ENCODE data around the gene NCAPD3.
"Not testable (repeated sequence)": the region's sequence is repeated elsewhere in the genome, so short reads cannot be mapped to it uniquely, and the experiment has no call there.

NCAPD3 gene

GRCh38 chr11:134261626-134262488 is 38.1 kb upstream of the NCAPD3 start:
- Histone ChIP-seq H3K27me3 (ENCODE audit: insufficient read depth, low read length) (no peaks in the 10 kb centered on the region), H3K36me3 (ENCODE audit: insufficient read depth, low read length) (0 out of 2 replicates have a peak, but pooled peaks cover 4% of the 10 kb centered on the region), H2AFZ (ENCODE audit: low read length, unreplicated experiment) (no peak overlapping the region), H3K27ac (ENCODE audit: low read depth, low read length) (no peak overlapping the region), H3K4me3 (ENCODE audit: low read depth, low read length) (no peak overlapping the region), H3K4me1 (ENCODE audit: control insufficient read depth, insufficient read depth, low read length, unreplicated experiment) (peaks cover 5% of the 10 kb centered on the region), H3K79me2 (ENCODE audit: control insufficient read depth, insufficient read depth, low read length, unreplicated experiment) (no peaks in the 10 kb centered on the region)

GRCh38 chr11:134260983-134261382 is 37.2 kb upstream of the NCAPD3 start:
- Histone ChIP-seq H2AFZ (ENCODE audit: low read length, unreplicated experiment) (no peak overlapping the region), H3K27ac (ENCODE audit: low read depth, low read length) (no peak overlapping the region), H3K27me3 (ENCODE audit: insufficient read depth, low read length) (no peaks in the 10 kb centered on the region), H3K4me1 (ENCODE audit: control insufficient read depth, insufficient read depth, low read length, unreplicated experiment) (no peaks in the 10 kb centered on the region), H3K36me3 (ENCODE audit: insufficient read depth, low read length) (0 out of 2 replicates have a peak, but pooled peaks cover 4% of the 10 kb centered on the region), H3K79me2 (ENCODE audit: control insufficient read depth, insufficient read depth, low read length, unreplicated experiment) (no peaks in the 10 kb centered on the region), H3K4me3 (ENCODE audit: low read depth, low read length) (no peak overlapping the region)

GRCh38 chr11:134260503-134260902 is 36.7 kb upstream of the NCAPD3 start:
- no peaks in the 10 kb centered on the region for H3K79me2 ChIP-seq (ENCODE audit: control insufficient read depth, insufficient read depth, low read length, unreplicated experiment)
- H2AFZ ChIP-seq (ENCODE audit: low read length, unreplicated experiment): no peak overlapping the region
- no peak overlapping the region for H3K27ac ChIP-seq (ENCODE audit: low read depth, low read length)
- H3K4me3 ChIP-seq (ENCODE audit: low read depth, low read length): no peak overlapping the region
- no peaks in the 10 kb centered on the region for H3K4me1 ChIP-seq (ENCODE audit: control insufficient read depth, insufficient read depth, low read length, unreplicated experiment)
- H3K27me3 ChIP-seq (ENCODE audit: insufficient read depth, low read length): no peaks in the 10 kb centered on the region
- 0 out of 2 replicates have a peak, but pooled peaks cover 4% of the 10 kb centered on the region for H3K36me3 ChIP-seq (ENCODE audit: insufficient read depth, low read length)

GRCh38 chr11:134258577-134258976 is 34.8 kb upstream of the NCAPD3 start:
- Histone ChIP-seq H3K27me3 (ENCODE audit: insufficient read depth, low read length) (no peaks in the 10 kb centered on the region), H3K36me3 (ENCODE audit: insufficient read depth, low read length) (0 out of 2 replicates have a peak, but pooled peaks cover 4% of the 10 kb centered on the region)

GRCh38 chr11:134257101-134257500 is 33.3 kb upstream of the NCAPD3 start:
- Histone ChIP-seq H2AFZ (ENCODE audit: low read length, unreplicated experiment) (no peak overlapping the region), H3K27me3 (ENCODE audit: insufficient read depth, low read length) (no peaks in the 10 kb centered on the region), H3K4me3 (ENCODE audit: low read depth, low read length) (no peak overlapping the region), H3K79me2 (ENCODE audit: control insufficient read depth, insufficient read depth, low read length, unreplicated experiment) (peaks cover 16% of the 10 kb centered on the region), H3K4me1 (ENCODE audit: control insufficient read depth, insufficient read depth, low read length, unreplicated experiment) (peaks cover 9% of the 10 kb centered on the region), H3K27ac (ENCODE audit: low read depth, low read length) (no peak overlapping the region), H3K36me3 (ENCODE audit: insufficient read depth, low read length) (0 out of 2 replicates have a peak, but pooled peaks cover 4% of the 10 kb centered on the region)

More at GRCh38 chr11:134258577-134258976, 34.8 kb upstream of the NCAPD3 start:
- Histone ChIP-seq H2AFZ (ENCODE audit: low read length, unreplicated experiment) (no peak overlapping the region), H3K27ac (ENCODE audit: low read depth, low read length) (no peak overlapping the region), H3K4me1 (ENCODE audit: control insufficient read depth, insufficient read depth, low read length, unreplicated experiment) (peaks cover 5% of the 10 kb centered on the region), H3K4me3 (ENCODE audit: low read depth, low read length) (no peak overlapping the region), H3K79me2 (ENCODE audit: control insufficient read depth, insufficient read depth, low read length, unreplicated experiment) (peaks cover 13% of the 10 kb centered on the region)

GRCh38 chr11:134255184-134255561 is 31.4 kb upstream of the NCAPD3 start:
- peaks cover 17% of the 10 kb centered on the region for H3K79me2 ChIP-seq (ENCODE audit: control insufficient read depth, insufficient read depth, low read length, unreplicated experiment)
- not testable (repeated sequence) for H2AFZ ChIP-seq (ENCODE audit: low read length, unreplicated experiment); H3K27me3 ChIP-seq (ENCODE audit: insufficient read depth, low read length); H3K36me3 ChIP-seq (ENCODE audit: insufficient read depth, low read length); H3K27ac ChIP-seq (ENCODE audit: low read depth, low read length); H3K4me3 ChIP-seq (ENCODE audit: low read depth, low read length)
- peaks cover 13% of the 10 kb centered on the region for H3K4me1 ChIP-seq (ENCODE audit: control insufficient read depth, insufficient read depth, low read length, unreplicated experiment)

GRCh38 chr11:134254433-134255183 is 30.8 kb upstream of the NCAPD3 start:
- H3K79me2 ChIP-seq (ENCODE audit: control insufficient read depth, insufficient read depth, low read length, unreplicated experiment): peaks cover 17% of the 10 kb centered on the region
- H3K4me3 ChIP-seq (ENCODE audit: low read depth, low read length): peak overlapping the region; percentile 82
- H3K4me1 ChIP-seq (ENCODE audit: control insufficient read depth, insufficient read depth, low read length, unreplicated experiment): peaks cover 13% of the 10 kb centered on the region
- no peaks in the 10 kb centered on the region for H3K27me3 ChIP-seq (ENCODE audit: insufficient read depth, low read length)
- H3K27ac ChIP-seq (ENCODE audit: low read depth, low read length): no peak overlapping the region
- peaks cover 7% of the 10 kb centered on the region; the same call in 1 of the 2 replicates for H3K36me3 ChIP-seq (ENCODE audit: insufficient read depth, low read length)
- H2AFZ ChIP-seq (ENCODE audit: low read length, unreplicated experiment): no peak overlapping the region

GRCh38 chr11:134253188-134253993 is 29.6 kb upstream of the NCAPD3 start, which contains the start of the genes ACAD8 and THYN1:
Gene ACAD8, plus strand, starts transcription at chr11:134253568. Its CDS starts 33 bp downstream, at chr11:134253601.
Gene THYN1, minus strand, starts transcription at chr11:134253352. Its CDS starts 470 bp downstream, at chr11:134252882.
- H2AFZ ChIP-seq (ENCODE audit: low read length, unreplicated experiment): peak within 1 kb of the TSS; percentile 89
- peaks cover 17% of the 10 kb centered on the region for H3K79me2 ChIP-seq (ENCODE audit: control insufficient read depth, insufficient read depth, low read length, unreplicated experiment)
- peak within 1 kb of the TSS; percentile 82 for H3K4me3 ChIP-seq (ENCODE audit: low read depth, low read length)
- H3K27me3 ChIP-seq (ENCODE audit: insufficient read depth, low read length): no peaks in the 10 kb centered on the region
- no peak within 1 kb of the TSS for H3K27ac ChIP-seq (ENCODE audit: low read depth, low read length)
- H3K36me3 ChIP-seq (ENCODE audit: insufficient read depth, low read length): peaks cover 9% of the 10 kb centered on the region; the same call in 1 of the 2 replicates
- H3K4me1 ChIP-seq (ENCODE audit: control insufficient read depth, insufficient read depth, low read length, unreplicated experiment): peaks cover 13% of the 10 kb centered on the region

- peaks cover 13% of the 10 kb centered on the region for H3K36me3 ChIP-seq (ENCODE audit: insufficient read depth, low read length)
Observed at GRCh38 chr11:134252346-134253187, 28.8 kb upstream of the NCAPD3 start.

More at GRCh38 chr11:134252346-134253187, 28.8 kb upstream of the NCAPD3 start:
- Histone ChIP-seq H3K79me2 (ENCODE audit: control insufficient read depth, insufficient read depth, low read length, unreplicated experiment) (peaks cover 17% of the 10 kb centered on the region), H3K4me1 (ENCODE audit: control insufficient read depth, insufficient read depth, low read length, unreplicated experiment) (peaks cover 13% of the 10 kb centered on the region), H3K4me3 (ENCODE audit: low read depth, low read length) (peak overlapping the region; percentile 82), H2AFZ (ENCODE audit: low read length, unreplicated experiment) (peak overlapping the region; percentile 89), H3K27ac (ENCODE audit: low read depth, low read length) (no peak overlapping the region), H3K27me3 (ENCODE audit: insufficient read depth, low read length) (no peaks in the 10 kb centered on the region)
